GM18505 (cell line): Measurements from ENCODE around the gene DPY19L2.
A peak's percentile ranks its signal among the peaks of the same experiment; 100 is the strongest.
"Not testable (repeated sequence)": the region's sequence is repeated elsewhere in the genome, so short reads cannot be mapped to it uniquely, and the experiment has no call there.

Source experiments
- ATAC-seq: cut with Tn5 transposase; IDR thresholded peaks from one replicate; pipeline ENCODE4 v1.9.1; 2021; ENCODE audit not compliant: unreplicated experiment

DPY19L2 gene

DNA sequence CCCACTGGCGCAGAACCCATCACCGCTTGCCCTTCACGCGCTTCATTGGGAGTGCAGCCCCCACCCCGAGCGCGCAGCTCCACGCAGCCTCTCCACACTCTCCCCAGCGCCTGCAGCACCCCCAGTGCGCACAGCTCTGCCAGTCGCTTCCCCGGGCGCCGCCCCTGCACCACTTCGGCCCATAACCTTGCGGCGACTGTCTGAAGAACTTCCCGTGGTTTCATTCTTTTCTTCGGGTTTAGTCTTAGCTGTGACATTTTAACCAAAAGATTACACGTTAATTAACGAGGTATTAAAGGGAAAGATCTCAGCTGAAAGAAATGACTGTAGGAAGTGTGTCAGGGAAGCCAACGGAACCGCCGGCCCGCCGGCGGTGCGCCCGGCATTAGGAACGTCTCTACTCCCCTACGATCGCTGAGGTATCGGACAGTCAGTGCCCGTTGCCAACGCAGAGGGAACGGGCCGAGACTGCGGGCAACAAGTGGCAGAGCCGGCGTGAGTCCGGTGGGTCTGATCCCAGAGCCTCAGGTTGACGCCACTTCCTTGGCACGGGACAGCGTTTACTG is 590 bp upstream of the DPY19L2 start:
- peak; percentile 51 for ATAC-seq

DNA sequence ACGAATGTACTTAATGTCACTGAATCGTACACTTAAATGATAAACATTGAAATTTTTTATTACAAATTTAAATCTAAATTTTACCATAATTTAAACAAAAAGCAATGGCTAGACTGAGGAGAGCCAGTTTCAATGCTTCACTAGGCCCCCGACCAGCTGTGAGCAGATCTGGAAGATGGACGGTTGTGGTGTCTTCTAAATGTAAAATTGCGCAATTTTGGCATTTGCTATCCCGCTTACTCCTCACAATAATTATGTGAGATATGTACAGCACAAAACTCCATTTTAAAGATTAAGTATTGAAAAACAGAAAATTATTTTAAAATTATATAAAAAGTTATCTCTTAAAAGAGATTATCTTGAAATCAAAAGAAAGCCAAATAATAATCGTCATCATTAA is 5.3 kb downstream of the DPY19L2 start:
- not testable (repeated sequence) for ATAC-seq

DNA sequence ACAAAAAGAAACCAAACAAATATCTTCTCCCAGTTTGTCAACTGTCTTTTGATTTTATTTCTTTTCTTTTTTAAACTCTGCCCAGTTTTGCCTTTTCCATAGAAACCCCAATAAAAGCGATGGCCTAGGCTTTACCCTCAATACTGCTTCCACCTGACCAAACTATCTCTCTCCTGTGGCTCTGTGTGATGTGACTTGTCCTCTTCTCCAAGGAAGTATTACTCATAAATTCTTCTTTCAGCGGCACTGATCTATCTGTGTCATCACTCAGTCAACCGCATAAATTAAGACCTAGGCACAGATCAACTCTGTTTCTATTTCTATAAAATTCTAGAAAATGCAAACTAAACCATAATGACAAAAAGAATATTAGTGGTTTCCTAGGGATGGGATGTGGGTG is 9.8 kb downstream of the DPY19L2 start:
- ATAC-seq, result not testable (repeated sequence)

DNA sequence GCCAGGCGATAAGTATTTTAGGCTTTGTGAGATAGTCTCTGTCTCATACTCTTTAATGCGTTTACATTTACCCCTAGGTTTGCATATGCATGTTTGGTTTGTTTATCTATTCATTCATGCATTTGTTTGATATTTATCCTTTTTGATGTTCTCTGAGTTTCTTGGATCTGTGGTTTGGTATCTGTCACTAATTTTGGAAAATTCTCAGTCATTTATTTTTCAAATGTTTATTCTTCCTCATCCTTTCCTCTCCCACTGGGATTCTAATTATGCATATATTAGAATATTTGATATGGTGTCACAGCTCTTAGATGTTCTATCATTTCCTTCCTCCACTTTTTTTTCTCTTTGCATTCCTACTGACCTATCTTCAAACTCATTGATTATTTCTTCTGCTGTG is 11.9 kb downstream of the DPY19L2 start:
- ATAC-seq, result not testable (repeated sequence)

DNA sequence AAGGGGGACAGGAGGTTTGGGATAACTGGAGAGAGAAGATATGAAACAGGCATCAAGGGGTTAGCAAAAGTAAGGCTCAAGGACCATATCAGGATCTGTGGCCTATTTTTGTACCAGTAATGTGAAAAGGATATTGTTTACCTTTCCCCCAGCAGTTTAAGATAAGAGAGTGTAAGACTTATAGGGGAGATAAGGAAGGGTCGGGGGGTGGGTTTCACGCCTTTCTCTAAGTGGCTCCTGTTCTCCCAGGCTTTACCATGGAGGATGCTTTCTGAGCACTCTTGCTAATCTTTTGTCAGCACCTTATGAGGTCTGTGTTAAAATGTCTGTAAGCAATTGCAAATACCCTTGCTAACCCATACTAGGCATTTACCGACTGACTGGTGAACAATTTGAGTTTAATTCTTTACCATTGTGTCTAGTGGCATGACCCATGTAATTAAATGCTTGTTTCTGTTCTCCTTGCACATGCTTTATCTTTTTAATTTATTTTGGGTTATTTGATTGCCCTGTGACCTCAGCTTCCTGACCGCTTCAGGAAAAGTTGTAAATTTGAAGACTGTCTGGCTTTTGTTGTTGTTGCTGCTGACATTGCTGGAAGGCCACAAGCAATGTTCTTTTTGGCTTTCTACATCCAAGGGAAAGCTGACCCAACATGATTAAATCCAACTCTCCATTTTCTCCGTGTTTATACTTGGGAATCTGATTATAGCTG is 12.6 kb downstream of the DPY19L2 start:
- ATAC-seq, result not testable (repeated sequence)

DNA sequence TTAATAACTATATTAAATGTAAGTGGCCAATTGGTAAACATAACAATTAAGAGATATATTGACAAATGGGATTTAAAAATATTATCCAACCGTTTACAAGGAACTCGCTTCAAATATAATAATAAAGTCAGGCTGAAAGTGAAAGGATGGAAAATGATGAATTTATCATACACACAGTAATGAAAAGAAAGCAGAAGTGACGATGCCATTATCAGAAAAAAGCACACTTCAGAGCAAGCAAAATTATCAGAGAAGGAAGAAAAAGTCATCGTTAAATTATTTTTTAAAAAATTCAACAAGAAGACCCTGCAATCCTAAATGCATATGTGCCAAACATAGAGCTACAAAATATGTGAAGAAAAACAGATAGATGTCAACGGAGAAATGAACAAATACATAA is 13.8 kb downstream of the DPY19L2 start:
- not testable (repeated sequence) for ATAC-seq

DNA sequence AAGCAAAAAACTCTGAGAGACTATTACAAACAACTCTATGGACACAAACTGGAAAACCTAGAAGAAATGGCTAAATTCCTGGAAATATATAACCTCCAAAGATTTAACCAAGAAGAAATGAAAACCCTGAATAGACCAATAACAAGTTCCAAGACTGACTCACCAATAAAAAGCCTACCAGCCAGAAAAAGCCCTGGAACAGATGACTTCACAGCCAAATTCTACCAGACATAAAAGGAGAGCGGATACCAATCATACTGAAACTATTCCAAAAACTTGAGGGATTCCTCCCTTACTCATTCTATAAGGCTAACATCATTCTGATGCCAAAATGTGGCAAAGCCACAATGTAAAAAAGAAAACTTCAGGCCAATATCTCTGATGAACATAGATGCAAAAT is 18.8 kb downstream of the DPY19L2 start:
- ATAC-seq, result not testable (repeated sequence)

DNA sequence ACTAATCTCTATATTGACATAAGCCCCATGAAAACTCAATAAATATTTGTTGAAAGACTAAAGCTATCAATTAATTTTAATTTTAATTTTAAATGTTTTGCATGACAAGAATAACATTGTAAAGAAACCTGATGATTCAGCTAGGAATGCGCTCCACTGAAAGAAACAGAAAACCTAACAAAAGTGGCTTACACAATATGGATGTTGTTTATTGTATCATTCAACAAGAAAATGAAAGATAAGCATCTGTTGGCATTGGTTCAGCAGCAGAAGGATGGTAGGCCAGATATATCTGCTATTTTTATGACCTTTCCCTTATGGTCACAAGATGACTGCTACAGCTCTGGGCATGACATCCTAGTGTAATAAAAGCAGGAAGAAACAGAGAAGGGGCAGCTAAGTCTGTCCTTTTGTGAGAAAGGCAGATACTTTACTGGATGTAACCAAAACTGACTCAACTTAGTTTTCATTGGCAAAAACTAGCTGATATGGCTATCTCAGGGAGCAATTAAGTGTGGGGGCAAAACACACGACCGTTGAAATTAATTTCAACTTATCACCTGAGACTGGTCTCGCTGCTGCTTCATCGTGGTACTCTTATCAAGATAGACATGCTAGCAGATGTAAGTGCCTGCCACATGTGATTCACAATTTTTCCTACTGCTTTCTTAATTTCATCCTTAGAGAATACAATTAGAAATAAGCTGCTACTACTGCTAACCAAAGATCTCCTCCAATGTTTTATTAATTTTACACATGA is 24.7 kb downstream of the DPY19L2 start:
- ATAC-seq, result not testable (repeated sequence)

DNA sequence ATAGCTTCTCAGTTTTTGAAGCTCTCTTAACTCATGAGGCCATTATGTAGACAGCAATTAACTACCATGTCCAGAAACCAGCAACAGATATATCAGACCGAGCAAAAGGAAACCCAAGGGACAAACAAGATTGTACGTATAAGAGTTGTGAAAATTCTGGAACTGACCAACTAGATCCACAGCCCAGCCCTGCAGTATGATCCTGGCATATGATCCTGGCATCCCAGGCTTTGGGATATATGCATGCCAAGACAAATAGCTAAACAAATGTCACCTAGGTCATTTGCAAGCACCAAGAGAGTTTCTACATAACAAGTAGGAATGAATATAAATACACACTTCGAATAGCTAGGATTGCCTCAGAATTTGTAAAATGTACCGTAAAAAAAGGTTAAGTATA is 44.0 kb downstream of the DPY19L2 start:
- not testable (repeated sequence) for ATAC-seq

DNA sequence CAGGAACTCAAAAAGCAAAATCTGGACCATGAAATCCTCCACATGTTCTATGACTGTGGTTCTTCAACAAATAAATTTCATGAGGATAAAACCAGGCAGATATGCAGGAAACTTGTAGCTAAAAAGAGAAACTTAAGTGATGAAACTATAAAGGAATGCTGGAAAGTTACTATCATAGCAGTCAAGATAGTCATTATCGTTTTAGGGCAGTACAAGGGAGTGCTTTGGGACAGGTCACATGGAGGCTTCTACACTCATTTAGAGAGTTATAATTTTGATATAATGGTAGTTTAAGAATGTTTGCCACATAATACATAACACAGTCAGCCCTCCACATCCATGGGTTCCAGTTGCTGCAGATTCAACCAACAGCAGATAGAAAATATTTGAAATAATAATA is 52.7 kb downstream of the DPY19L2 start:
- not testable (repeated sequence) for ATAC-seq

DNA sequence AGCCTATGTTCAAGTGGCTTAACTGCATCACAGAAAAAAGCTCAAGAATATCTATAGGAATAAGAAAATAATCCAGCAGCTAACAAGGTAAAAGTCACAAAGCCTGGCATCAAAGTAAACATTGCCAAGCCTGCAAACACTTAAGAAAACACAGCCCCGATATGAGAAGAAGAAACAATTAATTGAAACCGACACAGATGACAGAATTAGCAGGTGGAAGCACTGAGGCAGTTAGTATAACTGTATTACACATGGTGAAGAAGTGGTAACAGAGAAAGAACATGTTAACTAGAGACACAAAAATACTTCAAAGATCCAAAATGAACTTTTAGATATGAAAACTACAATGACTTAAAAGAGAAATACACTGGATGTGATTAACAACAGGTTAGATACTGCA is 57.0 kb downstream of the DPY19L2 start:
- not testable (repeated sequence) for ATAC-seq

DNA sequence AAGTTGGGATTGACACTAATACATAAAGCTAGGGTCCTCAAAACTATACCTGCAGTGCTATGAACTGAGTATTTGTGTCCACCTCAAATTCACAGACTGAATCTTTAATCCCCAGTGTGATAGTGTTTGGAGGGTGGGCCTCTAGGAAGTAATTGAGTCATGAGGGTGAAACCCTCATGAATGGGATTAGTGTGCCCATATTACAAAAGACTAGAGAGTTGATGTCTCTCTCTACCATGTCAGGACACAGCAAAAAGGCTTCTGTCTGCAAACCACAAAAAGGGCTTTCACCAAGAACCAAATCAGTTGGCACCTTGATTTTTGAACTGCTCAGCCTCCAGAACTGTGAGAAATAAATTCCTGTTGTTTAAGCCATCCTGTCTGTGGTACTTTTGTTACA is 59.0 kb downstream of the DPY19L2 start:
- ATAC-seq, result not testable (repeated sequence)

DNA sequence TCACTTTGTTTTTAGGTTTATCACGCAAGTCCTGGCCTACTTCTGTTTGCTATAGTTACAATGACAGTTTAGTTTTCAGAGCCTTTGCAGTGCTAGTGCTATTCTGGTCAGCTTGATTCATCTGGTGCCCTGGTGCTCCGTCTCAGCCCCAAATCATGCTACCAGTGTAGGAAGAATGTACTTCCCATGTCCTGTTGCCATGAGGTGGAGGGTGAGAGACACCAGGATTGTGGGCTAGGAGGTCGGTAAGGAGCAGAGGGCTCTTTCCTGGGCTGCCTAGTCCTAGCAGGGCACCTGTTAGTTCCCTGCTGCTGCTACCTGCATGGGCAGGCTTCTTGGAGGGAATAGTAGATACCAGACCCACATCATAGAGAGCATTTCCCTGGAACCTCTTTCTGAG is 63.3 kb downstream of the DPY19L2 start:
- ATAC-seq, result not testable (repeated sequence)

DNA sequence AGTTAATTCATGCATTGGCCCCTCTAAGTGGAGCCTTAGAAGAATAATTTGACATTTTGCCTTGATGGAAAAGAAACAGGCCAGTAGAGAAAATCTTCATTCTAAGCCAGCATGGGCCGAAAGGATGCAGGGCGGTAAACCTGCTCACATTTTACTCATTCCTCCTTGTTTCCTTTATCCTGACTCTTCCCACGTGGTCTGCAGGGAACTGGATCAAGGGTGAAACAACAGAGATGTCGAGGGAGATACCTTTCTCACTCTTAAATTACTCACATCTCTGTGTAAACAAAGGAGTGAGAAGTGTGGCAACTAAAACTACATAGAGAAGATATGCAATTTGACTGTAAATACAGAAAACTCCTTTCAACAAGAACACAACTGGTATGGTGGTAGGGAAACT is 73.5 kb downstream of the DPY19L2 start:
- not testable (repeated sequence) for ATAC-seq

DNA sequence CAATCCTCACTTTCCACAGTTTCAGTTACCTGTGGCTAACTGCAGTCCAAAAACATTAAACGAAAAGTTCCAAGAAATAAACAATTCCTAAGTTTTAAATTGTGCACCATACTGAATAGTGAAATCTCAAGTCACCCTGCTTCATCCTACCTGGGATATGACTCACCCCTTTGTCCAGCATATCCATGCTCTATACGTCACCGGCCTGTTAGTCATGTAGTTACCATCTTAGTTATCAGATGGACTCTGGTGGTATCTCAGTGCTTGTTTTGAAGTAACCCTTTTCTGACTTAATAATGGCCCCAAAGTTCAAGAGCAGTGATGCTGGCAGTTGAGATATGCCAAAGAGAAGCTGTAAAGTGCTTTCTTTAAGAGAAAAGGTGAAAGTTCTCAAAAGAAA is 83.9 kb downstream of the DPY19L2 start:
- not testable (repeated sequence) for ATAC-seq

DNA sequence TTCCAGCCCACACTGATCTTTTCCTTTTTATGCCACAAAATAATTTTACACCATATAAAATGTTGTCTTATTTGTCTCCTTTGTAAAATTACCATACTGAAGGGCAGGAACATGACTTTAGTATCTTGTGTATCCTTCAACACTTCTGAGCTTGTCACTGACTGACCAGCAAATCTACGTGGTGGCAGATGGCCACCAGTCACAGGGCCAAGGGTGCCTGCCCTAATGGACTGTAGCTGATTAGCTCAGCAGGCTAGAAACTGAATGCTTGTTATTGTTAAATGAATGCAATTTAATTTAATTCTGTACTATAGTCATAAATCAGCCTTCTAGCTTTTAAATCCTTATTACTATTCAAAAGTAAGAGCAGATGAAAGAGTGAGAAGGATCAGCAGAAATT is 85.0 kb downstream of the DPY19L2 start:
- ATAC-seq, result not testable (repeated sequence)

DNA sequence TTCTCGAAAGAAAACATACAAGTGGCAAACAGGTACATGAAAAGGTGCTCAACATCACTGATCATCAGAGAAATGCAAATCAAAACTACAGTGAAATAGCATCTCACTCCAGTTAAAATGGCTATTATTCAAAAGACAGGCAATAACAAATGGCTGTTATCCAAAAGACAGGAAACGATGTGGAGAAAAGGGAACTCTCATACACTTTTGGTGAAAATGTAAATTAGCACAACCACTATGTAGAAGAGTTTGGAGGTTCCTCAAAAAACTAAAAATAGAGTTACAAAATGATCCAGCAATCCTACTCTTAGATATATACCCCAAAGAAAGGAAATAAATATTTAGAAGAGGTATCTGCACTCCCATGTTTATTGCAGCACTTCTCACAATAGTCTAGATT is 90.7 kb downstream of the DPY19L2 start:
- ATAC-seq, result not testable (repeated sequence)

DNA sequence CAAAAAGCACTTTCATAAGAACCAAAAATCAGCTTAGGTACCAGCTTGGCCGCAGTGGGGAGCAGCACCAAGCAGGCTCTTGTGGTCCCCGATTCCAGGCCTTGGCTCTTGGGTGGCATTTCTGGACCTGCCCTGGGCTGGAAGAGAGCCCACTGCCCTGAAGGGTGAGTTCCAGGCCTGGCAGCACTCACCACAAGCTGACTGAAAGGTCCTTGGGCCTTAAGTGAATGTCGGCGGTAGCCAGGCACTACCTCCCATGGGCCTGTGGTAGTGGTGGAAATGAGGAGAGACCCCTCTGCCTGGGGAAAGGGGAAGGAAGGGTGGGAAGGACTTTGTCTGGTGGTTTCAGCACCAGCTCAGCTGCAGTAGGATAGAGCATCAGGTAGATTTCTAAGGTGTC is 96.3 kb downstream of the DPY19L2 start:
- not testable (repeated sequence) for ATAC-seq

DNA sequence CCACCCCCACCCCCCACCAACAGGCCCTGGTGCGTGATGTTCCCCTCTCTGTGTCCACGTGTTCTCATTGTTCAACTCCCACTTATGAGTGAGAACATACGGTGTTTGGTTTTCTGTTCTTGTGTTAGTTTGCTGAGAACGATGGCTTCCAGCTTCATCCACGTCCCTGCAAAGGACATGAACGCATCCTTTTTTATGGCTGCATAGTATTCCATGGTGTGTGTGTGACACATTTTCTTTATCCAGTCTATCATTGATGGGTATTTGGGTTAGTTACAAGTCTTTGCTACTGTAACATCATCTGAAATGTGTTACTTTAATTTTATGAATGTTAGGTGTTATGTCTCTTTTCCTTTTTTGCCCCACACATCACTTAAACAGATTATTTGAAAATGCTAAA is 109.8 kb downstream of the DPY19L2 start:
- ATAC-seq, result not testable (repeated sequence)

DNA sequence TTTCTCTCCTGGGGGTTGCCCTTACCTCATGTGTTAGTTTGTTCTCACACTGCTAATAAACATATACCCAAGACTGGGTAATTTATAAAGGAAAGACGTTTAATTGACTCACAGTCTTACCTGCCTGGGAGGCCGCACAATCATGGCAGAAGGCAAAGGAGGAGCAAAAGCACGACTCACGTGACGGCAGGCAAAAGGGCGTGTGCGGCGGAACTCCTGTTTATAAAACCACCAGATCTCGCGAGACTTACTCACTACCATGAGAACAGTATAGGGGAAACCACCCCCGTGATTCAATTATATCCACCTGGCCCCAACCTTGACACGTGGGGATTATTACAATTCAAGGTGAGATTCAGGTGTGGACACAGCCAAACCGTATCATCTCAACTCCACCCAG is 116.9 kb downstream of the DPY19L2 start:
- ATAC-seq, result not testable (repeated sequence)

DNA sequence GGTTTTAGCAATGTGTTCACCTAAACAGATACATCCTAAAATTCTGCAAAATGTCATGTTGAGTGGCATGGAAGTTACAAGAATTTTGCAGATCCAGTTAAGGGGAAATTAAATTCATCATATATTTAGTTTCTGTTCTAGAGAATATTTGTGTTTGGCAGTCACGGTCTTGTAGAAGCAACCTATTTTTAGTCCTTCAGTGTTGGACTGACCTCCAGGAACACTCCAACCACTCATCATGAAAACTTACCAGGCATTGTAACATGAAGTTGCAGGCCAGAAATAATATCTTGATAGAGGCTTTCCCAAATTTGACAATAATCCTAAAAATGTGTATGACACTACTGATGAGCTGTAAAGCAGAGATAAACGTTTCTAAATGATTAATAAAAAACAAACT is 119.3 kb downstream of the DPY19L2 start:
- not testable (repeated sequence) for ATAC-seq
